Measurements from ENCODE around the gene CFAP20DC.
"Not testable (repeated sequence)": the region's sequence is repeated elsewhere in the genome, so short reads cannot be mapped to it uniquely, and the experiment has no call there.

CFAP20DC gene

DNA sequence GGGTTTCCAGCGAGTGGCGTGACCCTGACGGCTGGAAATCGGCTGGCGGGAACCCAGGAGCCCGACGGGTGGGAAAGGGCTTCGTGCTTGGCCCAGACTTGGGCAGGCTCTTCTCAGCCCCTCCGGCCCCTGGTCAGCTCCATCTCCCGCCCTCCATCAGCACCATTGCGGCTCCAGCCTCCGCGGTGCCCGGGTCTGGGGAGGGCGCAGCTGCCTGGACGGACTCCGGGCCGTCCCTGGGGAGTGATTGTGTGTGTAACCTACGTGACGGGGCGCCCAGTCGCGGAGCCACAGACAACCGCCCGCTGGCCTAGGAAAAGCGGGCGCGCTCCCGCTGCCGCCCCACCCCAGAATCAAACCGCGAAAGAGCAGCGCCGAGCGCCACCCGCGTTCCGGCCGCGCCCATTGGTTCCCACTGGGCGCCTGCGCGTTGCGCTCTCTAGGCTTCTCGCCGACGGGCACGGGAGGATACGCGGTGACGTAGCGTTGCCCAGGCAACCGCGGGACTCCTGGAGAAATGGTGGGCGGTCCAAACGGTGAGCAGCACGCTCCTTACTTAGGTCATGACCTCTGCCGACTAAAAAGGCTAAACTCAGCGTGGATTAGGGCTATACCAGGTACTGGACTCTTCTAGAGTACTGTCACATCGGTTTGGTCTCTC is at the start of gene CFAP20DC:
CFAP20DC (minus strand) TSS at position 355 of the 661 bp plus-strand sequence. CDS start 394 bp downstream, outside the sequence.
- DNase-seq (ENCODE audit: low read depth), result peak; percentile 87

GRCh38 chr3:59098516-59098915 is 48.7 kb upstream of the CFAP20DC start:
- not testable (repeated sequence) for DNase-seq (ENCODE audit: low read depth)

DNA sequence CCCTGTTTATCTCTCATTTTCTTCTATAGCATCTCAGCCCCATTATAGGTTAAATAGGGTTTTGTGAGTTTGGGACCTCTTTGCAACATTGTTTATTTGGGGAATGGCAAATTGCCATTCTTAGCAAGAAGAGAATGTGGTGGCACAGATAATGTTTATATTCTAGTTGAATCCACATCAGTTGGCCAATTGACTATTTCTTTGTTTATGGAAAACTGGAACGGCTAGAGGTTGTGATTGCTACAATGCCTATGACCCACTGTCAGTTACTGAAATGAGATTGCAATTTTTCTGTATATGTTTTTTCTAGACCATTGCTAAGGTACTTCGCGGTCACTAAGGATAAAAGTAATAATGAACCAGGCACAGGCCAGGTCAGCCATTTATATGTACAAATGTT is 44.6 kb upstream of the CFAP20DC start:
- DNase-seq (ENCODE audit: low read depth), result no peak

- no peak for DNase-seq (ENCODE audit: low read depth)
Measured at GRCh38 chr3:59093521-59093920, 43.7 kb upstream of the CFAP20DC start.

- DNase-seq (ENCODE audit: low read depth), result no peak
Measured at GRCh38 chr3:59088761-59089160, 38.9 kb upstream of the CFAP20DC start.

GRCh38 chr3:59085976-59086375 is 36.2 kb upstream of the CFAP20DC start:
- no peak for DNase-seq (ENCODE audit: low read depth)

- no peak for DNase-seq (ENCODE audit: low read depth)
Measured at GRCh38 chr3:59084583-59084982, 34.8 kb upstream of the CFAP20DC start.

- no peak for DNase-seq (ENCODE audit: low read depth)
Measured at GRCh38 chr3:59082106-59082505, 32.3 kb upstream of the CFAP20DC start.

- DNase-seq (ENCODE audit: low read depth), result no peak
Measured at GRCh38 chr3:59081071-59081470, 31.2 kb upstream of the CFAP20DC start.

- no peak for DNase-seq (ENCODE audit: low read depth)
Measured at GRCh38 chr3:59079962-59080361, 30.1 kb upstream of the CFAP20DC start.

DNA sequence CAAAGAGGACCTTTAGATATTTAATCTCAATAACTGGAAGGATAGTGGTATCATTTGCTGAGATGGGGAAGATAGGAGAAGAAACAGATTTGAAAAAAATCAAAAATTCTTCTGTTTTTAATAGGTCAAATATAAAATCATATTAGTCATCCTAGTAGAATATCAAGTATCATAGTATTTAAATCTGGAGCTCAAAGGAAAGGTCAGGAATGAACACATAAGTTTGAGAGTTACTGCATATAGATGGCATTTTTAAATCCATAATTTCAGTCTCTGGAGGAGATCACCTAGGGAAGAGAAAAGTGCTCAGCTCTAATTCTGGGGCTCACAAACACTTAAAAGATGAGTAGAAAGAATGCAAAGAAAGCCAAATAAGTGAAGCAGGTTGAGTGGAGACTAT is 24.9 kb upstream of the CFAP20DC start:
- DNase-seq (ENCODE audit: low read depth), result no peak

- no peak for DNase-seq (ENCODE audit: low read depth)
Measured at GRCh38 chr3:59072681-59073080, 22.9 kb upstream of the CFAP20DC start.

DNA sequence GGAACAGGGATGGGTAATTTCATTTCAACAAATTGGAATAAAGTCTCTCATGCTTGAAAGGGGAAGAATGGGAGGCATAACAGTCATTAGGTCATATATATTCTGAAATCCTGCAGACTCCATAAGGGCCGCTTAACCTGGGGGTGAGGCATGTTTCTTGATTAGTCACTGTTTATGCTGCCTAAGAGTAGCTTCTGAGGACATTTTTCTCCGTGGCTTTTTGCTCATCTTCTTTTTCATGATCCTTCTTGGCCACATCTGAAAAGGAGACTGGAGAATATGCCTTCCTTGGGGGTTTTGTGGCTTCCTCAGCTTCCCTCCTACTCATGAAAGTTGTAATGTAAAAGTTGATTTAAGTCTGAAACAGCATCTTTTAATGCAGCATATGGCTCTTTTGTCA is 20.0 kb upstream of the CFAP20DC start:
- DNase-seq (ENCODE audit: low read depth), result no peak

DNA sequence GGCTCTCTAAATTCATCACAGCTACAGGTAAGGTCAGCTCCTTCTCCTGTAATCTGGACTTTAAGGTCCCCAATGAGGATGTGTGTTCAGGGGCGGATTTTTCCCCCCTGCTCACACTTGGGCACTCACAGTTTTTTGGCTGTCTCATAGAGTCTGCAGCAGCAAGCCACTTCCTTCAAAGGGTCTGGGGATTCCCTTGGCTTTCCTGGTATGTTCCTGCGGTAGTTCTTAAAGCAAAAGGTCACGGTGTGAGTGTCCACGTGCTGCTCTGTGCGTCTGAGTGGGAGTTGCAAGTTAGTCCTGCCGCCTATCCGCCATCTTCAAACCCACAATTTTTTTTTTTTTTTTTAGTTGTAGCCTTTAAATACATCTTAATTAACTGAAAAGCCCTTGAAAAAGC is 15.4 kb upstream of the CFAP20DC start:
- DNase-seq (ENCODE audit: low read depth), result no peak

GRCh38 chr3:59064728-59065127 is 14.9 kb upstream of the CFAP20DC start:
- DNase-seq (ENCODE audit: low read depth), result no peak

DNA sequence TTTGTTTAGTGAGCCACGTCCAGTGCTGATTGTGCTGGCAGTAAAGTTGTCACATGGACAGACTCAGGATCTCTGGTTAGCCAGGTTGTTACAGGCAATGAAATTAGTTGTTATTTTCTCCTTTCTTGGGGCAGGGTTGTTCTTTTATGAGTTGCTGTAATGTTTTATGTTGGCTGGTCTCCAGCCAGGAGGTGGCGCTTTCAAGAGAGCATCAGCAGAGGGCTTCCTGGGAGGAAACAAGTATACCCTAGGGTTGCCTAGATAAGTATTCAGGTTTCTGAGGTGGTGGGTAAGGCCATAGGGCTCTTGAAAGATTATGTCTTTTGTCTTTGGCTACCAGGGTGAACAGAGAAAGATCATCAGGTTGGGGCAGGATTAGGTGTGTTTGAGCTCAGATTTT is 14.5 kb upstream of the CFAP20DC start:
- DNase-seq (ENCODE audit: low read depth), result no peak

DNA sequence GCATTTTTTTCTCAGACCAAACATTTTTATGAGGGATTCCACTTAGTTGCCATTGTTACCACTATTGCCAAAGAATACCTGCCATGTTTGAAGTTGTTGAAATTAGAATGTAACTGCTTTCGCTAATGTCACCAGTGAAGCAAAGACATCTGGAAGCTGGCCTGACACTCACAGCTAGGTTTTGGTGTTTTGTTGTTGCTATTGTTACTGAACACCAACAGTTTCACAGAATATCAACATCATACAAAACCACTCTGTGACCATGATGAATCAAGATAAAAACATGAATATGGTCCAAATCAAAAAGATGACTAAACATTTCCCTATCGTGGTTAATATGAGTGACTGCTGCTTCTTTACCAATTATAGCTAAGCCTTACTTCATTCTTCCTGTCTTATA is 6.9 kb upstream of the CFAP20DC start:
- no peak for DNase-seq (ENCODE audit: low read depth)

DNA sequence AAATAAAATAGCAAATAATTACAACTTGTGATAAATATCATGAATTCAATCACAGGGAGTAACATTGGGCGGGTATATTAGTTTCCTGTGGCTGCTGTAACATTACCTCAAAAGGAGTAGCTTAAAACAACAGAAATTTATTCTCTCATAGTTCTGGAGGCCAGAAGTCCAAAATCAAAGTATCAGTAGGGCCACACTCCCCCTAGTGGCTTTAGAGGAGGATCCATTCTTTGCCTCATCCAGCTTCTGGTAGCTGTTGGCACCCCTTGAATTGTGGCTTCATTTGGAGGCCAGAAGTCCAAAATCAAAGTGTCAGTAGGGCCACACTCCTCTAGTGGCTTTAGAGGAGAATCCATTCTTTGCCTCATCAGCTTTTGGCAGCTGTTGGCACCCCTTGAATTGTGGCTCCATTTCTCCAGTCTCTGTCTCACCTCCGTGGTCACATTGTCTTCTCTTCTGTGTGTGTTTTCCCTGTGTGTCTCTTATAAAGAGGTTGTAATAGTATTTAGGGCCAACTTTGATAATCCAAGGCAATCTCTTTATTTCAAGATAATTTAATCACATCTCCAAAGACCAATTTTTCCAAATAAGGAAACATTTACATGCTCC is 3.1 kb upstream of the CFAP20DC start:
- DNase-seq (ENCODE audit: low read depth), result no peak

DNA sequence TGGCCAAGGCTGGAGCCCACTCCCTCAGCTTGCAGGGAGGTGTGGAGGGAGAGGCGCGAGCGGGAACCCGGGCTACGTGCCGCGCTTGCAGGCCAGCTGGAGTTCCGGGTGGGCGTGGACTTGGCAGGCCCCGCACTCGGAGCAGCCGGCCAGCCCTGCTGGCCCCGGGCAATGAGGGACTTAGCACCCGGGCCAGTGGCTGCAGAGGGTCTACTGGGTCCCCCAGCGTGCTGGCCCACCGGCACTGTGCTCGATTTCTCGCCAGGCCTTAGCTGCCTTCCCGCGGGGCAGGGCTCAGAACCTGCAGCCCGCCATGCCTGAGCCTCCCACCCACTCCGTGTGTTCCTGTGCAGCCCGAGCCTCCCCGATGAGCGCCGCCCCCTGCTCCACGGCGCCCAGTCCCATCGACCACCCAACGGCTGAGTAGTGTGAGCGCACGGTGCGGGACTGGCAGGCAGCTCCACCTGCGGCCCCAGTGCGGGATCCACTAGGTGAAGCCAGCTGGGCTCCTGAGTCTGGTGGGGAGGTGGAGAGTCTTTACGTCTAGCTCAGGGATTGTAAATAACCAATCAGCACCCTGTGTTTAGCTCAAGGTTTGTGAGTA is 1.1 kb upstream of the CFAP20DC start:
- DNase-seq (ENCODE audit: low read depth), result not testable (repeated sequence)

DNA sequence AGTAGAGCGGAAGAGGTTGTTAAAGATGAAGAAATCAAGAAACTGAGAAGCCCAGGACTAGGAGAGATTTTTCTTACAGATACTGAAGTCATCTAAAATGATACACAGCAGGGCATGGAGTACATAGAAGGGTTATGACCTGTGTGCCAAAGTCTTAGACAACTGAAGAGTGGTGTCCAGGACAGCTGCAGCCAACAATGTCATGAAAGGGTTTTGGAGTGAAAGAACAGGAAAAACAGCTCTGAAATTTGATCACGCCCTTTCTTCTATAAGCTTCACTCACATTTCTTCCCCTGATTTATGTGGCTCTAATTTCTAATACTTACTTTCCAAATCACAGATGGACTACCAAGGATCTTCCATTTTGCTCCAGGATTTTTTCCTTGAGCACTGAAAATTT is 3.0 kb downstream of the CFAP20DC start:
- DNase-seq (ENCODE audit: low read depth), result no peak

DNA sequence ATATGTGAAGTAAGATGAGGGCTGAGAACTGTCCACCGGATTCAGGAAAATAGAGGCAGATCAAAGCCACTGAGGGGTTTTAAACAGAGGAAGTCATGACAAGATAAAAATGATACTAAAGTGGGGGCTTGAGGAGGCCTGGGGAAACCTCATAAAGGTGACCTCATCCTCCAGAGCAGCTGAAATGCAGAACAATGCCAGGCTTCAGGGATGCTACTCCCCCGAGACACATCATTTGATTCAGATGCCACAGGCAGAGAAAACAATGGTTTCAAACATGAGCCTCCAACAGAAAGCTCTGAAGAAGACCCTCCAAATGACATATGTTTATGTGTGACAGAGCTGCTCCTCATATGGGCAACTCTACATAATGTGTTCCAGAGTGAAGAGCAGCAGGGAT is 6.4 kb downstream of the CFAP20DC start:
- DNase-seq (ENCODE audit: low read depth), result no peak

DNA sequence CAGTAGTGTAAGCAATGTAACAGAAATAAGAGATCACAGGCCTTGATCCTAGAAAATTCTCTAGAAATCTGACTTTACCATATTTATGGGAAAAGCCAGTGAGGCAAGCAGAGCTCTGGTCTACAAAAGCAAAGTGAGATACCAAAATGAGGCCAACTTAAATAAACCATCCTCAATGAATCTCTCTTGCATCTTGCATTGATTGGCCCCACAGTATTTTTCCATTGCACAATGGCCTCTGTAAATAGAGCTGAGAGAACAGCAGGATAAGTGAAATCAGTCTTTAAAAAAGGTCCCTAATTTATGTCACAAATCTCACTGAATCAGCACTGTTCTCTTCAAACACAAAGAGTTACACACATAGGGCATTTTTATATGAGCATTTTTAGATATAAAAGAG is 8.9 kb downstream of the CFAP20DC start:
- no peak for DNase-seq (ENCODE audit: low read depth)

GRCh38 chr3:59027607-59028006 is 22.2 kb downstream of the CFAP20DC start:
- no peak for DNase-seq (ENCODE audit: low read depth)

DNA sequence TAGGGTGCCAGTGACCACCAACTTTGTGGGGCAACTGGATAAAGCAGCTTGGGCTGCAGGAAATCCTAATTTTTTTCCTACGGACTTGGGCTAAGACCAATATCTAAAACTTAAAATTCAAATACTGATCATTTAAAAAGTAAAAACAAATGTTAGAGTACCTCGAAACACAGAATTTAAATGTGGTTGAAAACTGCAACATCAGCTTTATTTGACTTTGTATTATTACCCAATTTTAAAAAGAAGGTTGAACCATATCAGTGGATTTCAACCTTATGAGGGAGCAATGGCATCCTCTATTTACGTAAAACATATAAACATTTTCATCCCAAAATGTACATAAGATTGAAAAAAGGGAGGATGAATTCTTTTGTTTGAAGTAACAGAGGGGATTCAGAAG is 26.2 kb downstream of the CFAP20DC start:
- DNase-seq (ENCODE audit: low read depth), result no peak

Measured in T-helper 22 cell (primary cell).